ENCODE measurements around the gene ALDH16A1.

The ALDH16A1 gene

DNA sequence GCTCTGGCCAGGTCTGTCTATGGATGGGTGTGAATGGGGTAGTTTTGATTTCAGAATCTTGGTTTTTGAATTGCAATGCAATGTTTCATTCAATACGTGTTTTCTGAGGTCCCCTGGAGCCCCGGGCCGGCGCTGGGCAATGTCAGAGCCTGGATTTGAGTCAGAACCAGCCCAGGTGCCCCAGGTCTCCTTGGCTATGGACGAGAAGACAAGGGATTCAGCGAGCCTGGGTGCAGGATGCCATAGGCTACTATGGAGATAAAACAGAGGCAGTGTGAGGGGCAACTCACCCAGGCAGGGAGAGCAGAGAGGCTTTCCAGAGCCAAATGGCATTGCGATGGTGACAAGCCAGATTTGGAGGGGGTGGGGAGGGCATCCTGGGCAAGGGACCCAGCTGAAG lies 33.2 kb downstream of the ALDH16A1 start:
- Histone ChIP-seq H3K27ac (no peak overlapping the region), H3K4me3 (no peak overlapping the region)
- no peak for DNase-seq (ENCODE audit: low spot score)
- TF ChIP-seq CTCF (IDR thresholded peaks at IDR 0.05) = no peak

GRCh38 chr19:49486710-49487276 lies 33.8 kb downstream of the ALDH16A1 start:
- DNase-seq (ENCODE audit: low spot score) = no peak
- no peak for TF ChIP-seq CTCF (IDR thresholded peaks at IDR 0.05)
- Histone ChIP-seq H3K27ac (peak overlapping the region; percentile 47 to 85), H3K4me3 (peak overlapping the region; percentile 48)

DNA sequence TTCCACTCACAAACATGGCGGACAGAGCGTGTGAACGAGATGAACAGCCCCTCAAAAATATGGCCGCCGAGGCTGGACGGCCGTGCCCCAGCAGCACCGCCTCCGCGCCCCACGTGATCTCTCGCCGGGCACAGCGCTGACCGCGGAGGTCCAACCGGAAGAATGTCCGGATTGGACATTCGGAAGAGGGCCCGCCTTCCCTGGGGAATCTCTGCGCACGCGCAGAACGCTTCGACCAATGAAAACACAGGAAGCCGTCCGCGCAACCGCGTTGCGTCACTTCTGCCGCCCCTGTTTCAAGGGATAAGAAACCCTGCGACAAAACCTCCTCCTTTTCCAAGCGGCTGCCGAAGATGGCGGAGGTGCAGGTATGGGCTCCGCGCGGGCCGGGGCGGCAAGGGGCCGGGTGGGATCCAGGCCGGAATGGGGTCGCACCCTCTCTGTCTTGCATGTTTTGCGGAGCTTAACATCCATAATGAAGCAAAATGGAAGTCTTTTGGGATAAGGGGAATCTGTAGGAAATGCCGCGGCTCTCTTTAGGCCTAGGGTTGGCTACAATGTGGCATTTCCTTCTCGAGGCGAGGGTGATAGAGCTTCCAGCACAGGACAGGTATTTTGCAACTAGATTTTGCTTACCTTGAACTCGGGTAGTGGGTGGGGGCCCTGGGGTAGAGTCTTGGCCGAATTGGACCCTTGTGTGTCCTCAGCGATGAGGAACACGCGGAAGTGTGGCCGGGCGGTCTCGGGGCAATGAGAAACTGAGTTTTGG lies 34.4 kb downstream of the ALDH16A1 start, which contains the start of gene RPL13A:
RPL13A (plus strand) TSS at position 332 of the 769 bp plus-strand sequence; CDS start at position 354, 22 bp downstream.
- no peak for TF ChIP-seq CTCF (IDR thresholded peaks at IDR 0.05)
- H3K27ac ChIP-seq = peak within 1 kb of the TSS; percentile 82 to 96
- peak within 1 kb of the TSS; percentile 97 for H3K4me3 ChIP-seq
- DNase-seq (ENCODE audit: low spot score) = peak; percentile 99

DNA sequence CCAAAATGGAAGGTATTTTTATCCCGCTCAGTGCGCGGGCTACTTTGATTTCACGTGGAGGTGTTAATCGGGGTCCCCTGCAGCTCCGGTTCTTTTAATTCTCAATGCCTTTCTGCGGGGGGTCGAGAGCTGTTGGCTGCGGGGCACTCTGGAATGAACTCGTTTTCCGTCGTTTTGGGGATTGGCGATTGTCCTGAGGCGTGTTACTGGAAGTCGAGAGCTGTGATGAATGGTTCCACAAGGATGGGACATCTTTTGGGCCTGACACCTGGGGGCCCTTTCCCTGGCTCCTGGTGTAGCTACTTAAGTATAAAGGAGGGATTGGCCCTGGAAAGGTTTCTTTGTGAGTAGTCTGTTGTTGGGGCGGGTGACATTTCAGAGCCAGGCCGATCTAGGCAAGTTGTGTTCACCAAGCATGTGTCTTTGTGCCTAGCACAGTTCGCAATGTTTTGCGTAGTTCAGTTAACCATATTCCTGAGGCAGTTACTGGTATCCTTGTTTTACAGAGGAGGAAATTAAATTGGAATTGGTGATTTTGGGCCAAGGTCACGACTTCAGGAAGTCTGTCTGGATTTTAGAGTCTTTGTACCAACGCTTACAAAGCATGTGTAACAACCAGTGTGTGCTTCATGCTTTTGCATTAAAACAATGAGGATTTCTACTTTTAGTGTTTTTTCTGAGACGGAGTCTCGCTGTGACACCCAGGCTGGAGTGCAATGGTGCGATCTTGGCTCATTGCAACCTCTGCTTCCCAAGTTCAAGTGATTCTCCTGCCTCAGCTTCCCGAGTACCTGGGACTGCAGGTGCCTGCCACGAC lies 35.2 kb downstream of the ALDH16A1 start:
- peak overlapping the region; percentile 82 to 96 for H3K27ac ChIP-seq
- TF ChIP-seq CTCF (IDR thresholded peaks at IDR 0.05) = no peak
- peak overlapping the region; percentile 97 for H3K4me3 ChIP-seq
- DNase-seq (ENCODE audit: low spot score) = no peak

DNA sequence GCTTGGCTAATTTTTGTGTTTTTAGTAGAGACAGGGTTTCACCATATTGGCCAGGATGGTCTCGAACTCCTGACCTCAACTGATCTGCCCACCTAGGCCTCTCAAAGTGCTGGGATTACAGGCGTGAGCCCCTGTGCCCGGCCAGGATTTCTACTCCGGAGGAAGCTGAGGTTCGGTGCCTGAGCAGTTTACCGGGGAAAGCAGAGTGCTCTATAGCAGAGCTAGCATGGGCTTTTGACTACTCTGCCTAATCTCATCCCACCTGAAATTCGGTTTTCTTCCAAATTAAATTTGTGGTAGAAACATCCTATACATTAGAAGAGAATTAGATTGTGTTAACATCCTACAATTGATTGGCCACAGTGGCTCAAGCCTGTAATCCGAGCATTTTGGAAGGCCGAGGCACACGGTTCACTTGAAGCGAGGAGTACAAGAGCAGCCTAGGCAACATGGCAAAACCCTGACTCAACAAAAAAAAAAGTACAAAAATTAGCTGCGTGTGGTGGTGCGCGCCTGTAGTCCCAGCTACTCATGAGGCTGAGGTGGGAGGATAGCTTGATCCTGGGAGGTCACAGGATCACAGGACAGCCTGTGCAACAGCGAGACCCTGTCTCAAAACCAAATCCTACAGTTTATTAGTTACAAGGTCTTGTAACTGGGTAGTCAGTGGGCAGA lies 36.0 kb downstream of the ALDH16A1 start:
- no peak for DNase-seq (ENCODE audit: low spot score)
- H3K4me3 ChIP-seq = peak overlapping the region; percentile 97
- H3K27ac ChIP-seq = peak overlapping the region; percentile 82 to 96
- no peak for TF ChIP-seq CTCF (IDR thresholded peaks at IDR 0.05)

GRCh38 chr19:49489601-49490167 lies 36.7 kb downstream of the ALDH16A1 start:
- no peak for DNase-seq (ENCODE audit: low spot score)
- peak overlapping the region; percentile 97 for H3K4me3 ChIP-seq
- H3K27ac ChIP-seq = peak overlapping the region in 1 of 2 donors; percentile 96
- TF ChIP-seq CTCF (IDR thresholded peaks at IDR 0.05) = no peak
